PC-3 (cell line): ENCODE measurements around the gene LRP5.

ENCODE experiments used
- EZH2 ChIP-seq: fragments of 300-600 bp; sonication (generic); IDR thresholded peaks from one replicate; pipeline ENCODE4 v1.6.1; 2017; ENCODE audit warnings: antibody characterized with exemption, mild to moderate bottlenecking, low read length; ENCODE audit not compliant: unreplicated experiment
- EZH2phosphoT487 ChIP-seq: fragments of 300-600 bp; sonication (generic); IDR thresholded peaks from 2 replicates; pipeline ENCODE4 v1.6.1; 2018; ENCODE audit warnings: mild to moderate bottlenecking, antibody characterized with exemption, low read length, borderline replicate concordance
- TF ChIP-seq, protein P1 (sequence below): fragments of 300-600 bp; sonication (generic); conservative IDR thresholded peaks from 2 replicates; pipeline ENCODE4 v1.5.1; 2017; ENCODE audit warnings: antibody characterized with exemption, low read depth, mild to moderate bottlenecking, low read length

DNA sequence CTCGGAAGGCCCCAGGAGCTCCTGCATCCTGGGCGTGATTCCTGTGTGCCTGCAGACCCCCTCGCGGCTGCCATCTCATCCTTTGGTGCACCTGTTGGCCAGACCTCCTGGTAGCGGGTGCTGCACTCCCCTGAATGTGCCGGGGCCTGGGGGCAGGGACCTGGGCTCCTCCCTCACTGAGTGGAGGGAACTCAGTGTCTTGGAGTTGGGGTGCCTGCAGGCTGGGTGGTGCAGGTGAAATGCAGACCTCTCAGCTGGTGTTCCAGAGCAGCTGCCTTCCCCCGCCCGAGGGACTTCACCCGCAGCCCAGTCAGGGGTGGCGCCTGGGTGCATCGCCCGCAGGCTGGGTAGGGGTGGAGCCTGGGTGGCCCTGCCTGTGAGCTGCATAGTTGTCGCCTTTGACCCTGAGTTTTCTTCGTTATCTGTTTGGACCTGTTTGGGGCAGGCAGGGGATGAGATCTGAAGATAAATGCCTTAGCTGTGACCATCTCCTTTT is 31.4 kb downstream of the LRP5 start:
- TF ChIP-seq, protein P1, sequence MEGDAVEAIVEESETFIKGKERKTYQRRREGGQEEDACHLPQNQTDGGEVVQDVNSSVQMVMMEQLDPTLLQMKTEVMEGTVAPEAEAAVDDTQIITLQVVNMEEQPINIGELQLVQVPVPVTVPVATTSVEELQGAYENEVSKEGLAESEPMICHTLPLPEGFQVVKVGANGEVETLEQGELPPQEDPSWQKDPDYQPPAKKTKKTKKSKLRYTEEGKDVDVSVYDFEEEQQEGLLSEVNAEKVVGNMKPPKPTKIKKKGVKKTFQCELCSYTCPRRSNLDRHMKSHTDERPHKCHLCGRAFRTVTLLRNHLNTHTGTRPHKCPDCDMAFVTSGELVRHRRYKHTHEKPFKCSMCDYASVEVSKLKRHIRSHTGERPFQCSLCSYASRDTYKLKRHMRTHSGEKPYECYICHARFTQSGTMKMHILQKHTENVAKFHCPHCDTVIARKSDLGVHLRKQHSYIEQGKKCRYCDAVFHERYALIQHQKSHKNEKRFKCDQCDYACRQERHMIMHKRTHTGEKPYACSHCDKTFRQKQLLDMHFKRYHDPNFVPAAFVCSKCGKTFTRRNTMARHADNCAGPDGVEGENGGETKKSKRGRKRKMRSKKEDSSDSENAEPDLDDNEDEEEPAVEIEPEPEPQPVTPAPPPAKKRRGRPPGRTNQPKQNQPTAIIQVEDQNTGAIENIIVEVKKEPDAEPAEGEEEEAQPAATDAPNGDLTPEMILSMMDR: no peak
- TF ChIP-seq EZH2: no peak
- no peak for TF ChIP-seq EZH2phosphoT487
